GM21526 (cell line): ENCODE data around the gene PFKFB3.
"Not testable (repeated sequence)": the region's sequence is repeated elsewhere in the genome, so short reads cannot be mapped to it uniquely, and the experiment has no call there.

Experiments used
- ATAC-seq: cut with Tn5 transposase; IDR thresholded peaks from one replicate; pipeline ENCODE4 v1.9.1; 2021; ENCODE audit warnings: moderate library complexity; ENCODE audit not compliant: unreplicated experiment, low FRiP score

PFKFB3 gene

GRCh38 chr10:6200734-6201515 is 1.8 kb upstream of the PFKFB3 start:
- no peak for ATAC-seq

GRCh38 chr10:6201516-6201975 is 1.2 kb upstream of the PFKFB3 start:
- ATAC-seq: no peak

GRCh38 chr10:6202098-6202683 is 541 bp upstream of the PFKFB3 start:
- no peak for ATAC-seq

GRCh38 chr10:6203331-6204062 is 765 bp downstream of the PFKFB3 start:
- peak; percentile 41 for ATAC-seq

- ATAC-seq: no peak
Observed at GRCh38 chr10:6204063-6204340, 1.3 kb downstream of the PFKFB3 start.

- no peak for ATAC-seq
Observed at GRCh38 chr10:6204341-6205191, 1.8 kb downstream of the PFKFB3 start.

- ATAC-seq: not testable (repeated sequence)
Observed at GRCh38 chr10:6206486-6206885, 3.8 kb downstream of the PFKFB3 start.

GRCh38 chr10:6207658-6208057 is 4.9 kb downstream of the PFKFB3 start:
- ATAC-seq: no peak

GRCh38 chr10:6208799-6209235 is 6.1 kb downstream of the PFKFB3 start:
- ATAC-seq: no peak

GRCh38 chr10:6211341-6211670 is 8.6 kb downstream of the PFKFB3 start:
- no peak for ATAC-seq

- no peak for ATAC-seq
Observed at GRCh38 chr10:6211671-6212635, 9.2 kb downstream of the PFKFB3 start.

GRCh38 chr10:6212806-6213205 is 10.1 kb downstream of the PFKFB3 start:
- ATAC-seq: no peak

GRCh38 chr10:6213257-6213905 is 10.6 kb downstream of the PFKFB3 start:
- no peak for ATAC-seq

- ATAC-seq: no peak
Observed at GRCh38 chr10:6213908-6214307, 11.2 kb downstream of the PFKFB3 start.

GRCh38 chr10:6214612-6215011 is 11.9 kb downstream of the PFKFB3 start:
- no peak for ATAC-seq

GRCh38 chr10:6215241-6215640 is 12.5 kb downstream of the PFKFB3 start:
- ATAC-seq: no peak

- no peak for ATAC-seq
Observed at GRCh38 chr10:6215683-6216484, 13.2 kb downstream of the PFKFB3 start.

- no peak for ATAC-seq
Observed at GRCh38 chr10:6216916-6217315, 14.2 kb downstream of the PFKFB3 start.
